ENCODE results near the gene CAD.

The CAD gene

GRCh38 chr2:27284996-27285395 lies 67.8 kb downstream of the CAD start:
- no peak for FAIRE-seq

DNA sequence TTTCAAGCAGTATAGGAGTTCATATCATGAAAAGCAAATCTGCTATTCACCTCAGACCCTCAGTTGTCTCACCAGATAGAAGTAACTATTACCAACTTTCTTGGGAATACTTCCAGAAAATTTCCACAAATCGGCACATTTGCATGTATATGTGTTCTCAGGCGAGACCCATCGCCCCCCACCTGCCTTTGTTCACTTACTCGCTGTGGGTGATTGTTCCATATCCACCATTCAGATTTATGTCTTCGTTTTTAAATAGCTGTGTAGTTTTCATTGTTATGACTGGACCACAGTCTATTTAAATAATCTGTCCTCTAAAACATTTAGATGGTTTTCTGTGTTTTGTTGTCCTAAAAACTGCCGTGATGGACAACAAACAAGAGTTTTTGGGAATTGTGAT lies 68.3 kb downstream of the CAD start:
- no peak for FAIRE-seq

- FAIRE-seq = no peak
Measured at GRCh38 chr2:27288610-27289009, 71.4 kb downstream of the CAD start.

- FAIRE-seq = no peak
Measured at GRCh38 chr2:27290549-27290948, 73.4 kb downstream of the CAD start.

- FAIRE-seq = no peak
Measured at GRCh38 chr2:27291865-27292264, 74.7 kb downstream of the CAD start.

All from G401.6 (cell line).